ENCODE data around the gene KRT12. TPM values are rescaled to one million over a fixed set of nuclear protein-coding genes. Genes with fewer than 3 reads are reported as not detected.
"Not testable (repeated sequence)": the region's sequence is repeated elsewhere in the genome, so short reads cannot be mapped to it uniquely, and the experiment has no call there.

Gene KRT12
- total RNA-seq, 8 experiments from 2014 or later: 0.21 to 2.7 (median 1.1) TPM; not detected in 2

GRCh38 chr17:40879026-40879425 is 12.0 kb upstream of the KRT12 start:
- WGBS, 10 experiments: 42 to 100% (median 88%) methylated on average over 1 of the region's 1 CpG; no CpG with 5 or more reads in 4 of the 10 experiments
- Histone ChIP-seq H3K4me1 (replicated peaks in 1 of 2) (peaks cover 0 to 2% of the 10 kb centered on the region in 2 donors), H3K27ac (no peak overlapping the region), H3K4me3 (no peak overlapping the region)
- in situ Hi-C loops (cut with MboI; ENCODE audit: low pct_unique_long_range_greater_than_20kb in 2 of 9, low sequenced_read_pairs in 9 of 9, unreplicated experiment in 9 of 9): no loop called here
- no peak for ATAC-seq (replicated peaks in 6 of 8)

- 40 to 100% (median 79%) methylated on average over 1 to 9 of the region's 9 CpGs; no CpG with 5 or more reads in 2 of the 10 experiments for WGBS, 10 experiments
- in situ Hi-C loops (cut with MboI; ENCODE audit: low pct_unique_long_range_greater_than_20kb in 2 of 9, low sequenced_read_pairs in 9 of 9, unreplicated experiment in 9 of 9): no loop called here
Observed at GRCh38 chr17:40878044-40878443, 11.0 kb upstream of the KRT12 start.

GRCh38 chr17:40873801-40874200 is 6.8 kb upstream of the KRT12 start:
- WGBS, 10 experiments: 60 to 100% (median 75%) methylated on average over 1 of the region's 1 CpG; no CpG with 5 or more reads in 2 of the 10 experiments
- Histone ChIP-seq H3K4me3 (no peak overlapping the region), H3K27ac (no peak overlapping the region), H3K4me1 (replicated peaks in 1 of 2) (peaks cover 0 to 13% of the 10 kb centered on the region in 2 donors)
- in situ Hi-C loops (cut with MboI; ENCODE audit: low pct_unique_long_range_greater_than_20kb in 2 of 9, low sequenced_read_pairs in 9 of 9, unreplicated experiment in 9 of 9): loop anchor here in 1 of 9 experiments (25.0 kb wide), 1 partner anchor 788 kb away; no protein-coding TSS in a partner anchor
- peak in 1 of 8 experiments; percentile 39 for ATAC-seq (replicated peaks in 6 of 8)

More at GRCh38 chr17:40878044-40878443, 11.0 kb upstream of the KRT12 start:
- Histone ChIP-seq H3K4me1 (replicated peaks in 1 of 2) (peaks cover 0 to 2% of the 10 kb centered on the region in 2 donors), H3K4me3 (no peak overlapping the region), H3K27ac (no peak overlapping the region)
- ATAC-seq (replicated peaks in 6 of 8): no peak

- in situ Hi-C loops (cut with MboI; ENCODE audit: low pct_unique_long_range_greater_than_20kb in 2 of 9, low sequenced_read_pairs in 9 of 9, unreplicated experiment in 9 of 9): loop anchor here in 1 of 9 experiments (25.0 kb wide), 1 partner anchor 789 kb away; no protein-coding TSS in a partner anchor
- H3K4me3 ChIP-seq: no peak overlapping the region
- H3K4me1 ChIP-seq (replicated peaks in 1 of 2): peaks cover 0 to 13% of the 10 kb centered on the region in 2 donors
- H3K27ac ChIP-seq: no peak overlapping the region
- no peak for ATAC-seq (replicated peaks in 6 of 8)
Observed at GRCh38 chr17:40873255-40873654, 6.2 kb upstream of the KRT12 start.

- Histone ChIP-seq H3K27ac (no peak overlapping the region), H3K4me1 (replicated peaks in 1 of 2) (peaks cover 0 to 13% of the 10 kb centered on the region in 2 donors), H3K4me3 (no peak overlapping the region)
- ATAC-seq (replicated peaks in 6 of 8): no peak
- in situ Hi-C loops (cut with MboI; ENCODE audit: low pct_unique_long_range_greater_than_20kb in 2 of 9, low sequenced_read_pairs in 9 of 9, unreplicated experiment in 9 of 9): loop anchor here in 1 of 9 experiments (25.0 kb wide), 1 partner anchor 790 kb away; no protein-coding TSS in a partner anchor
Observed at GRCh38 chr17:40872416-40872815, 5.4 kb upstream of the KRT12 start.

GRCh38 chr17:40871316-40871715 is 4.3 kb upstream of the KRT12 start:
- Histone ChIP-seq H3K4me1 (replicated peaks in 1 of 2) (peaks cover 0 to 13% of the 10 kb centered on the region in 2 donors), H3K4me3 (no peak overlapping the region), H3K27ac (no peak overlapping the region)
- in situ Hi-C loops (cut with MboI; ENCODE audit: low pct_unique_long_range_greater_than_20kb in 2 of 9, low sequenced_read_pairs in 9 of 9, unreplicated experiment in 9 of 9): loop anchor here in 1 of 9 experiments (25.0 kb wide), 1 partner anchor 791 kb away; no protein-coding TSS in a partner anchor
- WGBS, 10 experiments: 42 to 100% (median 88%) methylated on average over 2 to 7 of the region's 7 CpGs
- no peak for ATAC-seq (replicated peaks in 6 of 8)

- no peak overlapping the region for H3K27ac ChIP-seq
- in situ Hi-C loops (cut with MboI; ENCODE audit: low pct_unique_long_range_greater_than_20kb in 2 of 9, low sequenced_read_pairs in 9 of 9, unreplicated experiment in 9 of 9): loop anchor here in 1 of 9 experiments (25.0 kb wide), 1 partner anchor 792 kb away; no protein-coding TSS in a partner anchor
- 14 to 89% (median 60%) methylated on average over 1 to 4 of the region's 4 CpGs; no CpG with 5 or more reads in 1 of the 10 experiments for WGBS, 10 experiments
- no peak for ATAC-seq (replicated peaks in 6 of 8)
- H3K4me1 ChIP-seq (replicated peaks in 1 of 2): peaks cover 0 to 11% of the 10 kb centered on the region in 2 donors
- H3K4me3 ChIP-seq: no peak overlapping the region
Observed at GRCh38 chr17:40870136-40870535, 3.1 kb upstream of the KRT12 start.

- Histone ChIP-seq H3K4me1 (replicated peaks in 1 of 2) (peaks cover 0 to 7% of the 10 kb centered on the region in 2 donors), H3K27ac (no peak overlapping the region), H3K4me3 (no peak overlapping the region)
- ATAC-seq (replicated peaks in 6 of 8): peak in 2 of 8 experiments; percentile 39 to 65
- 43 to 93% (median 89%) methylated on average over 2 to 14 of the region's 14 CpGs for WGBS, 10 experiments
- in situ Hi-C loops (cut with MboI; ENCODE audit: low pct_unique_long_range_greater_than_20kb in 2 of 9, low sequenced_read_pairs in 9 of 9, unreplicated experiment in 9 of 9): loop anchor here in 1 of 9 experiments (25.0 kb wide), 1 partner anchor 797 kb away; no protein-coding TSS in a partner anchor
Observed at GRCh38 chr17:40864661-40865390, 2.2 kb downstream of the KRT12 start.

- Histone ChIP-seq H3K4me1 (replicated peaks in 1 of 2) (no peaks in the 10 kb centered on the region), H3K4me3 (no peak overlapping the region), H3K27ac (no peak overlapping the region)
- ATAC-seq (replicated peaks in 6 of 8): no peak
- in situ Hi-C loops (cut with MboI; ENCODE audit: low pct_unique_long_range_greater_than_20kb in 2 of 9, low sequenced_read_pairs in 9 of 9, unreplicated experiment in 9 of 9): loop anchor here in 1 of 9 experiments (25.0 kb wide), 1 partner anchor 799 kb away; no protein-coding TSS in a partner anchor
- WGBS, 10 experiments: 50 to 100% (median 84%) methylated on average over 1 to 25 of the region's 39 CpGs
Observed at GRCh38 chr17:40862985-40863733, 3.9 kb downstream of the KRT12 start.

GRCh38 chr17:40859536-40859935 is 7.5 kb downstream of the KRT12 start:
- Histone ChIP-seq H3K4me1 (replicated peaks in 1 of 2) (peaks cover 0 to 2% of the 10 kb centered on the region in 2 donors), H3K4me3 (no peak overlapping the region), H3K27ac (no peak overlapping the region)
- WGBS, 10 experiments: 40 to 89% (median 80%) methylated on average over 1 to 2 of the region's 2 CpGs; no CpG with 5 or more reads in 2 of the 10 experiments
- in situ Hi-C loops (cut with MboI; ENCODE audit: low pct_unique_long_range_greater_than_20kb in 2 of 9, low sequenced_read_pairs in 9 of 9, unreplicated experiment in 9 of 9): loop anchor here in 1 of 9 experiments (25.0 kb wide), 1 partner anchor 803 kb away; no protein-coding TSS in a partner anchor
- ATAC-seq (replicated peaks in 6 of 8): no peak

- ATAC-seq (replicated peaks in 6 of 8); H3K4me3 ChIP-seq; H3K27ac ChIP-seq; H3K4me1 ChIP-seq (replicated peaks in 1 of 2): not testable (repeated sequence)
- 60 to 100% (median 94%) methylated on average over 1 to 2 of the region's 2 CpGs; no CpG with 5 or more reads in 7 of the 10 experiments for WGBS, 10 experiments
- in situ Hi-C loops (cut with MboI; ENCODE audit: low pct_unique_long_range_greater_than_20kb in 2 of 9, low sequenced_read_pairs in 9 of 9, unreplicated experiment in 9 of 9): loop anchor here in 1 of 9 experiments (25.0 kb wide), 1 partner anchor 804 kb away; no protein-coding TSS in a partner anchor
Observed at GRCh38 chr17:40858667-40859066, 8.4 kb downstream of the KRT12 start.

- H3K4me1 ChIP-seq (replicated peaks in 1 of 2): peaks cover 0 to 2% of the 10 kb centered on the region in 2 donors
- ATAC-seq (replicated peaks in 6 of 8): peak in 3 of 8 experiments; percentile 33 to 41 (median 34)
- no peak overlapping the region for H3K27ac ChIP-seq
- 0 to 92% (median 55%) methylated on average over 1 to 4 of the region's 5 CpGs; no CpG with 5 or more reads in 2 of the 10 experiments for WGBS, 10 experiments
- in situ Hi-C loops (cut with MboI; ENCODE audit: low pct_unique_long_range_greater_than_20kb in 2 of 9, low sequenced_read_pairs in 9 of 9, unreplicated experiment in 9 of 9): loop anchor here in 1 of 9 experiments (25.0 kb wide), 1 partner anchor 805 kb away; no protein-coding TSS in a partner anchor
- no peak overlapping the region for H3K4me3 ChIP-seq
Observed at GRCh38 chr17:40857535-40857934, 9.5 kb downstream of the KRT12 start.
